ENCODE results near the gene LTBP4. TPM values are rescaled to one million over a fixed set of nuclear protein-coding genes. Genes with fewer than 3 reads are reported as not detected.

Gene LTBP4
- polyA plus RNA-seq, 1 of the 3 experiments (the other 2 are of a cell fraction), result 24.8 TPM

DNA sequence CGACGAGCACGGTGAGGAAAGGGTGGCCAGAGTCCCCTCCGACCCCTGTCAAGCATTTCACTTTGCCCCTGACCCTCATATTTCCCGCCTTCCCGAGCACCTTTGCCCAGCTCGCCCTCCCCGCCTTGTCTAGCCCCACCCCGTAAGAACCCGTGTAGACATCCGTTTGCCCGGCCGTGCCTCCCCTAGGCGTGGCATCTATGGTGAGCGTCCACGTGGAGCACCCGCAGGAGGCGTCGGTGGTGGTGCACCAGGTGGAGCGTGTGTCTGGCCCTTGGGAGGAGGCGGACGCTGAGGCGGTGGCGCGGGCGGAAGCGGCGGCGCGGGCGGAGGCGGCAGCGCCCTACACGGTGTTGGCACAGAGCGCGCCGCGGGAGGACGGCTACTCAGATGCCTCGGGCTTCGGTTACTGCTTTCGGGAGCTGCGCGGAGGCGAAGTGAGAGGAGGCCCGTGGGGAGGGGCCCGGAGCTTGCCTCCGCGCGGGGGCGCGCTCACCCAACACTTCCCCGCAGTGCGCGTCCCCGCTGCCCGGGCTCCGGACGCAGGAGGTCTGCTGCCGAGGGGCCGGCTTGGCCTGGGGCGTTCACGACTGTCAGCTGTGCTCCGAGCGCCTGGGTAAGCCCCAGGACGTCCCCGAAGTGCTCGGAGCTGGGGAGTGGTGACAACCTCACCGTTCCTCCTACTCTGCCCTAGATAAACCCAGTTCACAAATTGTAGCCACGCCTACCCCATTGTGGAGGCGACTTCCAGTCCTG lies 4.2 kb downstream of the LTBP4 start:
- Histone ChIP-seq H3K4me1 (ENCODE audit: control insufficient read depth in 1 of 2, insufficient read depth in 2 of 2, low read depth in 1 of 2, low read length in 1 of 2) (peaks cover 11 to 49% of the 10 kb centered on the region in 2 experiments; a peak in 2 of 4 replicates), H3K9me2 (no peaks in the 10 kb centered on the region), H3K9ac (no peak overlapping the region), H3K27me3 (ENCODE audit: insufficient read depth) (no peaks in the 10 kb centered on the region), H2AFZ (ENCODE audit: low read depth) (peak overlapping the region; percentile 74; the same call in 1 of the 2 replicates), H3K27ac (ENCODE audit: low read depth in 2 of 2, low read length in 1 of 2) (peak overlapping the region in 1 of 2 experiments; percentile 55; a peak in 1 of 4 replicates), H3K9me3 (no peaks in the 10 kb centered on the region), H4K20me1 (ENCODE audit: insufficient read depth) (no peaks in the 10 kb centered on the region), H3F3A (replicated peaks; ENCODE audit: insufficient read depth) (peaks cover 25% of the 10 kb centered on the region), H3K4me2 (peak overlapping the region; percentile 88), H3K4me3 (ENCODE audit: low read depth in 2 of 2, low read length in 1 of 2) (peak overlapping the region; percentile 52 to 62), H3K79me2 (ENCODE audit: insufficient read depth) (no peaks in the 10 kb centered on the region), H3K36me3 (replicated peaks in 1 of 2; ENCODE audit: control insufficient read depth in 1 of 2, insufficient read depth in 2 of 2, low read length in 1 of 2) (no peaks in the 10 kb centered on the region)
- CTCF ChIA-PET, result interaction anchor here (0.5 to 9.6 kb wide), 12 partner anchors 13 to 82 kb away, joined by 3 to 176 read pairs (median 4); no protein-coding TSS in a partner anchor
- POLR2A ChIA-PET, result interaction anchor here (0.8 to 1.2 kb wide), 2 partner anchors 11 to 35 kb away, joined by 3 read pairs; no protein-coding TSS in a partner anchor
- DNase-seq, result peak; percentile 78
- WGBS (ENCODE audit: low lambda C conversion rate), result 7% methylated on average over 16 of the region's 71 CpGs
- no peak for TF ChIP-seq CHD2 (IDR thresholded peaks at IDR 0.05; ENCODE audit: low read length, partially characterized antibody)
- TF ChIP-seq FOSL2 (IDR thresholded peaks at IDR 0.05; ENCODE audit: borderline replicate concordance, low read depth), result no peak
- TF ChIP-seq NRF1 (IDR thresholded peaks at IDR 0.05; ENCODE audit: low read depth, low read length), result no peak
- no peak for TF ChIP-seq SMC3 (IDR thresholded peaks at IDR 0.05; ENCODE audit: low read depth, low read length)
- TF ChIP-seq RXRA (IDR thresholded peaks at IDR 0.05; ENCODE audit: borderline replicate concordance, low read depth), result no peak
- no peak for TF ChIP-seq GABPA (IDR thresholded peaks at IDR 0.05; ENCODE audit: low read depth)
- no peak for TF ChIP-seq EZH2phosphoT487 (IDR thresholded peaks at IDR 0.05; ENCODE audit: borderline replicate concordance, low read depth)
- TF ChIP-seq, protein P1, sequence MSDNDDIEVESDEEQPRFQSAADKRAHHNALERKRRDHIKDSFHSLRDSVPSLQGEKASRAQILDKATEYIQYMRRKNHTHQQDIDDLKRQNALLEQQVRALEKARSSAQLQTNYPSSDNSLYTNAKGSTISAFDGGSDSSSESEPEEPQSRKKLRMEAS (IDR thresholded peaks at IDR 0.05; ENCODE audit: low read depth), result peak; percentile 91
- TF ChIP-seq FOXM1 (IDR thresholded peaks at IDR 0.05; ENCODE audit: low read depth), result no peak
- no peak for TF ChIP-seq MEF2A (IDR thresholded peaks at IDR 0.05; ENCODE audit: borderline replicate concordance, low read depth)
- TF ChIP-seq TEAD4 (IDR thresholded peaks at IDR 0.05; ENCODE audit: borderline replicate concordance, insufficient read depth), result no peak
- TF ChIP-seq, protein P2, sequence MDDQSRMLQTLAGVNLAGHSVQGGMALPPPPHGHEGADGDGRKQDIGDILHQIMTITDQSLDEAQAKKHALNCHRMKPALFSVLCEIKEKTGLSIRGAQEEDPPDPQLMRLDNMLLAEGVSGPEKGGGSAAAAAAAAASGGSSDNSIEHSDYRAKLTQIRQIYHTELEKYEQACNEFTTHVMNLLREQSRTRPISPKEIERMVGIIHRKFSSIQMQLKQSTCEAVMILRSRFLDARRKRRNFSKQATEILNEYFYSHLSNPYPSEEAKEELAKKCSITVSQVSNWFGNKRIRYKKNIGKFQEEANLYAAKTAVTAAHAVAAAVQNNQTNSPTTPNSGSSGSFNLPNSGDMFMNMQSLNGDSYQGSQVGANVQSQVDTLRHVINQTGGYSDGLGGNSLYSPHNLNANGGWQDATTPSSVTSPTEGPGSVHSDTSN (IDR thresholded peaks at IDR 0.05), result no peak
- TF ChIP-seq MXI1 (IDR thresholded peaks at IDR 0.05; ENCODE audit: low read depth, low read length), result peak; percentile 75
- no peak for TF ChIP-seq RFX5 (IDR thresholded peaks at IDR 0.05; ENCODE audit: low read length)
- 0 out of 2 replicates have a peak, but pooled peaks have one; percentile 16 for TF ChIP-seq POLR2AphosphoS5 (IDR thresholded peaks at IDR 0.05; ENCODE audit: low read depth, low read length)
- peak; percentile 53 for TF ChIP-seq RAD21 (IDR thresholded peaks at IDR 0.05; ENCODE audit: low read length)
- TF ChIP-seq, protein P3, sequence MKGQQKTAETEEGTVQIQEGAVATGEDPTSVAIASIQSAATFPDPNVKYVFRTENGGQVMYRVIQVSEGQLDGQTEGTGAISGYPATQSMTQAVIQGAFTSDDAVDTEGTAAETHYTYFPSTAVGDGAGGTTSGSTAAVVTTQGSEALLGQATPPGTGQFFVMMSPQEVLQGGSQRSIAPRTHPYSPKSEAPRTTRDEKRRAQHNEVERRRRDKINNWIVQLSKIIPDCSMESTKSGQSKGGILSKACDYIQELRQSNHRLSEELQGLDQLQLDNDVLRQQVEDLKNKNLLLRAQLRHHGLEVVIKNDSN (IDR thresholded peaks at IDR 0.05; ENCODE audit: borderline replicate concordance, low read depth), result no peak
- no peak for TF ChIP-seq TAF1 (IDR thresholded peaks at IDR 0.05; ENCODE audit: borderline replicate concordance, low read depth, low read length)
- TF ChIP-seq FOXJ3 (CRISPR knock-in tag; IDR thresholded peaks at IDR 0.05), result no peak
- TF ChIP-seq RCOR1 (IDR thresholded peaks at IDR 0.05; ENCODE audit: low read length), result no peak
- TF ChIP-seq, protein P4, sequence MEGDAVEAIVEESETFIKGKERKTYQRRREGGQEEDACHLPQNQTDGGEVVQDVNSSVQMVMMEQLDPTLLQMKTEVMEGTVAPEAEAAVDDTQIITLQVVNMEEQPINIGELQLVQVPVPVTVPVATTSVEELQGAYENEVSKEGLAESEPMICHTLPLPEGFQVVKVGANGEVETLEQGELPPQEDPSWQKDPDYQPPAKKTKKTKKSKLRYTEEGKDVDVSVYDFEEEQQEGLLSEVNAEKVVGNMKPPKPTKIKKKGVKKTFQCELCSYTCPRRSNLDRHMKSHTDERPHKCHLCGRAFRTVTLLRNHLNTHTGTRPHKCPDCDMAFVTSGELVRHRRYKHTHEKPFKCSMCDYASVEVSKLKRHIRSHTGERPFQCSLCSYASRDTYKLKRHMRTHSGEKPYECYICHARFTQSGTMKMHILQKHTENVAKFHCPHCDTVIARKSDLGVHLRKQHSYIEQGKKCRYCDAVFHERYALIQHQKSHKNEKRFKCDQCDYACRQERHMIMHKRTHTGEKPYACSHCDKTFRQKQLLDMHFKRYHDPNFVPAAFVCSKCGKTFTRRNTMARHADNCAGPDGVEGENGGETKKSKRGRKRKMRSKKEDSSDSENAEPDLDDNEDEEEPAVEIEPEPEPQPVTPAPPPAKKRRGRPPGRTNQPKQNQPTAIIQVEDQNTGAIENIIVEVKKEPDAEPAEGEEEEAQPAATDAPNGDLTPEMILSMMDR (IDR thresholded peaks at IDR 0.05), result peak; percentile 35
- TF ChIP-seq EP300 (IDR thresholded peaks at IDR 0.05; ENCODE audit: borderline replicate concordance in 1 of 2, low read depth in 1 of 2, low read length in 1 of 2), result no peak
- TF ChIP-seq, protein P5, sequence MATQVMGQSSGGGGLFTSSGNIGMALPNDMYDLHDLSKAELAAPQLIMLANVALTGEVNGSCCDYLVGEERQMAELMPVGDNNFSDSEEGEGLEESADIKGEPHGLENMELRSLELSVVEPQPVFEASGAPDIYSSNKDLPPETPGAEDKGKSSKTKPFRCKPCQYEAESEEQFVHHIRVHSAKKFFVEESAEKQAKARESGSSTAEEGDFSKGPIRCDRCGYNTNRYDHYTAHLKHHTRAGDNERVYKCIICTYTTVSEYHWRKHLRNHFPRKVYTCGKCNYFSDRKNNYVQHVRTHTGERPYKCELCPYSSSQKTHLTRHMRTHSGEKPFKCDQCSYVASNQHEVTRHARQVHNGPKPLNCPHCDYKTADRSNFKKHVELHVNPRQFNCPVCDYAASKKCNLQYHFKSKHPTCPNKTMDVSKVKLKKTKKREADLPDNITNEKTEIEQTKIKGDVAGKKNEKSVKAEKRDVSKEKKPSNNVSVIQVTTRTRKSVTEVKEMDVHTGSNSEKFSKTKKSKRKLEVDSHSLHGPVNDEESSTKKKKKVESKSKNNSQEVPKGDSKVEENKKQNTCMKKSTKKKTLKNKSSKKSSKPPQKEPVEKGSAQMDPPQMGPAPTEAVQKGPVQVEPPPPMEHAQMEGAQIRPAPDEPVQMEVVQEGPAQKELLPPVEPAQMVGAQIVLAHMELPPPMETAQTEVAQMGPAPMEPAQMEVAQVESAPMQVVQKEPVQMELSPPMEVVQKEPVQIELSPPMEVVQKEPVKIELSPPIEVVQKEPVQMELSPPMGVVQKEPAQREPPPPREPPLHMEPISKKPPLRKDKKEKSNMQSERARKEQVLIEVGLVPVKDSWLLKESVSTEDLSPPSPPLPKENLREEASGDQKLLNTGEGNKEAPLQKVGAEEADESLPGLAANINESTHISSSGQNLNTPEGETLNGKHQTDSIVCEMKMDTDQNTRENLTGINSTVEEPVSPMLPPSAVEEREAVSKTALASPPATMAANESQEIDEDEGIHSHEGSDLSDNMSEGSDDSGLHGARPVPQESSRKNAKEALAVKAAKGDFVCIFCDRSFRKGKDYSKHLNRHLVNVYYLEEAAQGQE (IDR thresholded peaks at IDR 0.05; ENCODE audit: low read depth, low read length), result no peak
- TF ChIP-seq YY1 (IDR thresholded peaks at IDR 0.05; ENCODE audit: low read depth), result no peak
- TF ChIP-seq SIN3A (IDR thresholded peaks at IDR 0.05; ENCODE audit: borderline replicate concordance, low read depth, low read length), result no peak
